B cell (primary cell): ENCODE data around the gene DNASE1L3. TPM values are rescaled to one million over a fixed set of nuclear protein-coding genes. Genes with fewer than 3 reads are reported as not detected.

Experiments
- ATAC-seq: fragments of 200-7000 bp; cut with Tn5 transposase; one replicate; pipeline ENCODE4 v1.10.0; 2021; ENCODE audit warnings: low read depth, mild to moderate bottlenecking, moderate number of reproducible peaks, moderate library complexity
- CTCF ChIA-PET: fragments of 350-600 bp; sonication (Branson Sonifier 250); formaldehyde crosslinking; loops from one replicate; lab custom pipeline; 2021; ENCODE audit warnings: antibody characterized with exemption, inconsistent platforms; lab: Charles Lee
- POLR2A ChIA-PET: fragments of 350-600 bp; sonication (Branson Sonifier 250); formaldehyde crosslinking; loops from one replicate; lab custom pipeline; 2021; ENCODE audit warnings: antibody characterized with exemption; lab: Charles Lee
- DNase-seq: peaks from one replicate; pipeline ENCODE4 v3.0.0; 2013
- H2AFZ ChIP-seq: 2 replicates; pipeline ENCODE4 v1.6.1; 2012; ENCODE audit warnings: mild to moderate bottlenecking, low read depth, low read length; ENCODE audit not compliant: insufficient read depth, poor library complexity, severe bottlenecking
- H3K27ac ChIP-seq, 2 donors: 1 replicate in 1 of 2; 2 replicates in 1 of 2; pipeline ENCODE4 v1.5.1; 2012 to 2013; ENCODE audit warnings: low read length in 2 of 2, mild to moderate bottlenecking in 2 of 2, moderate library complexity in 1 of 2
- H3K27me3 ChIP-seq, 4 experiments: fragments of 200-600 bp in 1 of 4; sonication (generic) in 1 of 4; replicated peaks in 1 of 4; 1 replicate in 2 of 4; 2 replicates in 2 of 4; pipeline versions ENCODE4 v1.6.1 to v1.7.0; 2013 to 2016; ENCODE audit warnings: low read length in 3 of 4, mild to moderate bottlenecking in 2 of 4, mixed read lengths in 1 of 4, moderate library complexity in 1 of 4; ENCODE audit not compliant: insufficient read depth in 4 of 4, control insufficient read depth in 3 of 4; ENCODE audit errors: control extremely low read depth in 1 of 4
- H3K36me3 ChIP-seq, 2 experiments: replicated peaks in 1 of 2; 1 replicate in 1 of 2; 2 replicates in 1 of 2; pipeline versions ENCODE4 v1.6.1 to v1.7.1; 2013; ENCODE audit warnings: low read length in 1 of 2; ENCODE audit not compliant: insufficient read depth in 2 of 2, control insufficient read depth in 1 of 2; ENCODE audit errors: control extremely low read depth in 1 of 2, extremely low read depth in 1 of 2
- H3K4me1 ChIP-seq, 2 donors: fragments of 200-600 bp in 1 of 2; sonication (generic) in 1 of 2; 1 replicate in 1 of 2; 2 replicates in 1 of 2; pipeline versions ENCODE4 v1.5.1 to v1.6.1; 2013 to 2017; ENCODE audit warnings: low read length in 2 of 2; ENCODE audit not compliant: control insufficient read depth in 2 of 2, insufficient read depth in 2 of 2
- H3K4me2 ChIP-seq: replicated peaks from 2 replicates; pipeline ENCODE3; 2012; ENCODE audit warnings: mild to moderate bottlenecking, low read depth, low read length; ENCODE audit not compliant: poor library complexity, severe bottlenecking
- H3K4me3 ChIP-seq, 5 experiments: fragments of 200-600 bp in 1 of 5; sonication (generic) in 1 of 5; 1 replicate in 3 of 5; 2 replicates in 2 of 5; pipeline versions ENCODE4 v1.5.1 to v1.7.0; 2011 to 2016; ENCODE audit warnings: low read length in 4 of 5, mild to moderate bottlenecking in 4 of 5, low read depth in 2 of 5, control low read depth in 1 of 5, moderate library complexity in 1 of 5; ENCODE audit not compliant: insufficient read depth in 1 of 5; ENCODE audit errors: control extremely low read depth in 1 of 5, extremely low read depth in 1 of 5
- H3K79me2 ChIP-seq: fragments of 200-600 bp; sonication (generic); one replicate; pipeline ENCODE4 v1.6.0; 2016; ENCODE audit warnings: low read length; ENCODE audit not compliant: control insufficient read depth, insufficient read depth
- H3K9ac ChIP-seq: fragments of 200-600 bp; sonication (generic); 2 replicates; pipeline ENCODE4 v1.6.1; 2017; ENCODE audit warnings: mild to moderate bottlenecking, low read length, moderate library complexity
- H3K9me3 ChIP-seq, 3 donors: one replicate each; pipeline versions ENCODE4 v1.6.1 to v1.7.1; 2013; ENCODE audit warnings: low read length in 2 of 3; ENCODE audit not compliant: control insufficient read depth in 2 of 3, insufficient read depth in 1 of 3; ENCODE audit errors: control extremely low read depth in 1 of 3
- H4K20me1 ChIP-seq: 2 replicates; pipeline ENCODE4 v1.6.0; 2012; ENCODE audit warnings: mild to moderate bottlenecking, low read length; ENCODE audit not compliant: insufficient read depth, control insufficient read depth, poor library complexity, severe bottlenecking
- H3K27ac Mint-ChIP-seq: one replicate; pipeline ENCODE4 v1.8.0; 2021; ENCODE audit warnings: mixed read lengths
- H3K27me3 Mint-ChIP-seq: one replicate; pipeline ENCODE4 v1.8.0; 2021; ENCODE audit warnings: mixed read lengths
- H3K4me1 Mint-ChIP-seq: one replicate; pipeline ENCODE4 v1.8.0; 2021; ENCODE audit warnings: mixed read lengths
- H3K4me3 Mint-ChIP-seq: one replicate; pipeline ENCODE4 v1.8.0; 2021; ENCODE audit warnings: mixed read lengths
- H3K9me3 Mint-ChIP-seq: one replicate; pipeline ENCODE4 v1.8.0; 2022; ENCODE audit warnings: mixed read lengths; ENCODE audit not compliant: insufficient read depth
- EZH2 ChIP-seq: IDR thresholded peaks from 2 replicates; pipeline ENCODE4 v1.6.1; 2012; ENCODE audit warnings: borderline replicate concordance, low read depth, mild to moderate bottlenecking, moderate library complexity, low read length; ENCODE audit not compliant: insufficient read depth, poor library complexity, severe bottlenecking
- WGBS: methylation state at CpG from one replicate; pipeline ENCODE4 v1.1.5; 2013; ENCODE audit warnings: missing lambda C conversion rate; ENCODE audit not compliant: insufficient coverage; 5-methylcytosine and 5-hydroxymethylcytosine counted together
- intact Hi-C: fragments of 100-400 bp; cut with micrococcal nuclease; formaldehyde crosslinking; loops from one replicate; pipeline ENCODE4 v1.10.0; 2022
- polyA plus RNA-seq: library from polyadenylated mRNA; depleted of rRNA; stranded (reverse); fragments of >200 nt; gene quantifications from 2 replicates; pipeline ENCODE4 v1.2.3, GENCODE V29; 2012
- total RNA-seq, 2 donors: library from RNA; stranded (reverse); fragments of 120-200 nt in 1 of 2; gene quantifications; 1 replicate in 1 of 2; 2 replicates in 1 of 2; pipeline versions ENCODE4 v1.2.3 to v1.2.4, GENCODE V29; 2013 to 2022
- TF ChIP-seq, protein P1 (sequence below): fragments of 200-600 bp; IDR thresholded peaks from one replicate; pipeline ENCODE4 v1.8.0; 2022; ENCODE audit warnings: antibody characterized with exemption, mild to moderate bottlenecking

The DNASE1L3 gene
- total and polyA plus RNA-seq, 2 donors (not counting 1 experiment from before 2014, with no cell fraction given): 0.39 to 2.6 TPM

- Mint-ChIP-seq H3K27ac (no peak overlapping the region), H3K27me3 (no peaks in the 10 kb centered on the region), H3K9me3 (no peaks in the 10 kb centered on the region), H3K4me1 (peaks cover 12% of the 10 kb centered on the region), H3K4me3 (no peak overlapping the region)
- H3K27ac ChIP-seq: no peak overlapping the region
- intact Hi-C loops: no loop called here
- no peak overlapping the region for H2AFZ ChIP-seq
- H3K27me3 ChIP-seq: no peaks in the 10 kb centered on the region
- no peak for DNase-seq
- H4K20me1 ChIP-seq: no peaks in the 10 kb centered on the region
- WGBS: 98% methylated on average over 4 of the region's 4 CpGs
- H3K4me3 ChIP-seq: no peak overlapping the region
- no peak for ATAC-seq
- H3K36me3 ChIP-seq: peaks cover 1 to 35% of the 10 kb centered on the region in 2 experiments
- POLR2A ChIA-PET: no interaction called here
- no peak overlapping the region for H3K4me2 ChIP-seq
- peaks cover 5 to 7% of the 10 kb centered on the region in 2 donors for H3K4me1 ChIP-seq
- peaks cover 37% of the 10 kb centered on the region for H3K79me2 ChIP-seq
- TF ChIP-seq, protein P1, sequence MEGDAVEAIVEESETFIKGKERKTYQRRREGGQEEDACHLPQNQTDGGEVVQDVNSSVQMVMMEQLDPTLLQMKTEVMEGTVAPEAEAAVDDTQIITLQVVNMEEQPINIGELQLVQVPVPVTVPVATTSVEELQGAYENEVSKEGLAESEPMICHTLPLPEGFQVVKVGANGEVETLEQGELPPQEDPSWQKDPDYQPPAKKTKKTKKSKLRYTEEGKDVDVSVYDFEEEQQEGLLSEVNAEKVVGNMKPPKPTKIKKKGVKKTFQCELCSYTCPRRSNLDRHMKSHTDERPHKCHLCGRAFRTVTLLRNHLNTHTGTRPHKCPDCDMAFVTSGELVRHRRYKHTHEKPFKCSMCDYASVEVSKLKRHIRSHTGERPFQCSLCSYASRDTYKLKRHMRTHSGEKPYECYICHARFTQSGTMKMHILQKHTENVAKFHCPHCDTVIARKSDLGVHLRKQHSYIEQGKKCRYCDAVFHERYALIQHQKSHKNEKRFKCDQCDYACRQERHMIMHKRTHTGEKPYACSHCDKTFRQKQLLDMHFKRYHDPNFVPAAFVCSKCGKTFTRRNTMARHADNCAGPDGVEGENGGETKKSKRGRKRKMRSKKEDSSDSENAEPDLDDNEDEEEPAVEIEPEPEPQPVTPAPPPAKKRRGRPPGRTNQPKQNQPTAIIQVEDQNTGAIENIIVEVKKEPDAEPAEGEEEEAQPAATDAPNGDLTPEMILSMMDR: no peak
- TF ChIP-seq EZH2: no peak
- H3K9ac ChIP-seq: no peak overlapping the region
- CTCF ChIA-PET: interaction anchor here (0.7 kb wide), 1 partner anchor 52 kb away, joined by 3 read pairs; the partner anchor contains the start of genes HTD2 and RPP14
- no peaks in the 10 kb centered on the region for H3K9me3 ChIP-seq
These were observed 43.4 kb upstream of the DNASE1L3 start for GRCh38 chr3:58254144-58254543.

DNA sequence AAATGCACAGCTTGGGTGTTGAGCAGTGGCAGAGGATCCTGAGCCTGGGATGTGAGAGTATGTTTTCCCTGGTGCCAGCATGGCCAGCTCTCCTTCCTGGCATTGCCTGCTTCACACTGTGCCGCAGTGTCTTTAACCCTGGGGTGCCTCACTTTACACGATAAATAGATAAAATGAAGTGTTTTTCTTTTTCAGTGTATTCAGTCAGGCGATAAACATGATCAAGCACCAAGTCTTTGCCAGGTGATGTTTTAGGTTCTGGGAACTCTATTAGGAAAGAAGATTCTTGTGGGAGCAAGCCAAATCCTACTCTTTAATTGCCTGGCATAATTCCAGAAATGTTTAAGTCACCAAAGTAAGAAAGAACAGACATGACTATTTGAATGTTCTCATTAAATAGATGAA is 40.9 kb upstream of the DNASE1L3 start:
- H3K27ac Mint-ChIP-seq: no peak overlapping the region
- intact Hi-C loops: no loop called here
- Histone ChIP-seq H3K4me1 (peaks cover 8 to 11% of the 10 kb centered on the region in 2 donors), H2AFZ (no peak overlapping the region), H3K27me3 (no peaks in the 10 kb centered on the region), H3K27ac (no peak overlapping the region), H3K36me3 (peaks cover 0 to 21% of the 10 kb centered on the region in 2 experiments), H3K4me2 (no peak overlapping the region), H3K9ac (no peak overlapping the region), H4K20me1 (no peaks in the 10 kb centered on the region), H3K9me3 (no peaks in the 10 kb centered on the region), H3K79me2 (peaks cover 49% of the 10 kb centered on the region), H3K4me3 (no peak overlapping the region)
- no peak for ATAC-seq
- peaks cover 22% of the 10 kb centered on the region for H3K4me1 Mint-ChIP-seq
- no peak for DNase-seq
- 100% methylated on average over 3 of the region's 3 CpGs for WGBS
- H3K27me3 Mint-ChIP-seq: no peaks in the 10 kb centered on the region
- ChIA-PET CTCF (interaction anchor here (0.6 to 1.8 kb wide), 2 partner anchors 35 to 58 kb away, joined by 3 to 6 read pairs; no protein-coding TSS in a partner anchor), POLR2A (interaction anchor here (0.6 kb wide), 1 partner anchor 478 kb away, joined by 7 read pairs; no protein-coding TSS in a partner anchor)
- no peak overlapping the region for H3K4me3 Mint-ChIP-seq
- no peaks in the 10 kb centered on the region for H3K9me3 Mint-ChIP-seq
- TF ChIP-seq EZH2: no peak
- TF ChIP-seq, protein P1: no peak
